K562 (cell line): ENCODE data around the gene HADH. TPM values are rescaled to one million over a fixed set of nuclear protein-coding genes. Genes with fewer than 3 reads are reported as not detected.

Experiments used
- ARHGAP35 ChIP-seq: fragments of 450-650 bp; IDR thresholded peaks from 2 replicates; pipeline ENCODE4 v1.6.1; 2018; ENCODE audit not compliant: partially characterized antibody
- CBX2 ChIP-seq: fragments of 200-600 bp; sonication (generic); IDR thresholded peaks from one replicate; pipeline ENCODE4 v1.6.1; 2012; ENCODE audit warnings: mild to moderate bottlenecking, low read length, inconsistent platforms; ENCODE audit not compliant: insufficient read depth, poor library complexity, severe bottlenecking
- ELK3 ChIP-seq: fragments of 450-650 bp; formaldehyde crosslinking; IDR thresholded peaks from 2 replicates; pipeline ENCODE4 v1.4.0; 2020; ENCODE audit warnings: mild to moderate bottlenecking
- HOXB6 ChIP-seq: fragments of 250-450 bp; sonication (Bioruptor Pico); IDR thresholded peaks from 2 replicates; pipeline ENCODE4 v1.5.1; 2022; ENCODE audit warnings: mild to moderate bottlenecking, borderline replicate concordance
- IRF2 ChIP-seq: sonication (generic); formaldehyde crosslinking; IDR thresholded peaks from 2 replicates; pipeline ENCODE4 v1.8.1; 2022; ENCODE audit warnings: mild to moderate bottlenecking, missing genetic modification reagents
- NONO ChIP-seq, 2 experiments: fragments of 200-400 bp in 1 of 2; fragments of 450-650 bp in 1 of 2; formaldehyde crosslinking in 1 of 2; IDR thresholded peaks; 2 replicates each; pipeline ENCODE4 v1.6.1; 2017; ENCODE audit warnings: low read depth in 2 of 2, mild to moderate bottlenecking in 2 of 2, moderate library complexity in 2 of 2, low read length in 1 of 2
- PCBP1 ChIP-seq: fragments of 200-400 bp; formaldehyde crosslinking; IDR thresholded peaks from 2 replicates; pipeline ENCODE4 v1.6.1; 2018; ENCODE audit warnings: mild to moderate bottlenecking, low read depth, low read length; ENCODE audit not compliant: poor library complexity, severe bottlenecking
- PHTF2 ChIP-seq: fragments of 250-450 bp; sonication (Bioruptor Pico); IDR thresholded peaks from 2 replicates; pipeline ENCODE4 v1.5.0; 2021; ENCODE audit warnings: mild to moderate bottlenecking
- ZNF232 ChIP-seq: sonication (generic); formaldehyde crosslinking; IDR thresholded peaks from 2 replicates; pipeline ENCODE4 v1.8.0; 2022; ENCODE audit warnings: mild to moderate bottlenecking, missing genetic modification reagents
- polyA plus RNA-seq, 8 experiments: library from polyadenylated mRNA; depleted of rRNA in 4 of 8; stranded (reverse) in 5 of 8; unstranded in 3 of 8; fragments of >200 nt; fragmentation: Nextera tagmentation in 2 of 8; fragmentation: Illumina TruSeq in 1 of 8; extraction: Ambion mirVana in 2 of 8; extraction: Trizol in 1 of 8; gene quantifications; 2 replicates each; pipeline versions ENCODE4 v1.2.1 to v1.2.3, GENCODE V29; 2011 to 2014; ENCODE audit warnings: inconsistent platforms in 1 of 8, missing spikeins in 1 of 8
- total RNA-seq, 7 experiments: library from RNA; depleted of rRNA in 6 of 7; stranded (reverse); fragments of >200 nt in 6 of 7; fragmentation: Illumina TruSeq in 2 of 7; extraction: Trizol in 2 of 7; gene quantifications; 2 replicates each; pipeline versions ENCODE4 v1.2.1 to v1.2.3, GENCODE V29; 2011 to 2021; ENCODE audit warnings: low replicate concordance in 1 of 7
- TF ChIP-seq, protein P1 (sequence below): sonication (generic); formaldehyde crosslinking; IDR thresholded peaks from 2 replicates; pipeline ENCODE4 v1.8.0; 2023; ENCODE audit warnings: missing genetic modification reagents, mild to moderate bottlenecking, borderline replicate concordance
- TF ChIP-seq, protein P2 (sequence below): sonication (generic); formaldehyde crosslinking; IDR thresholded peaks from 2 replicates; pipeline ENCODE4 v1.8.1; 2022; ENCODE audit warnings: missing genetic modification reagents
- TF ChIP-seq, protein P3 (sequence below): fragments of 250-450 bp; sonication (Bioruptor Pico); IDR thresholded peaks from 2 replicates; pipeline ENCODE4 v1.4.0; 2020; ENCODE audit warnings: mild to moderate bottlenecking, moderate library complexity
- TF ChIP-seq, protein P4 (sequence below): sonication (generic); formaldehyde crosslinking; IDR thresholded peaks from 2 replicates; pipeline ENCODE4 v1.8.0; 2022; ENCODE audit warnings: mild to moderate bottlenecking, missing genetic modification reagents

HADH gene
- total and polyA plus RNA-seq, 9 of the 15 experiments (the other 6 are each of a cell fraction or from before 2014, with no cell fraction given) = 9.4 to 73.3 (median 32.8) TPM

DNA sequence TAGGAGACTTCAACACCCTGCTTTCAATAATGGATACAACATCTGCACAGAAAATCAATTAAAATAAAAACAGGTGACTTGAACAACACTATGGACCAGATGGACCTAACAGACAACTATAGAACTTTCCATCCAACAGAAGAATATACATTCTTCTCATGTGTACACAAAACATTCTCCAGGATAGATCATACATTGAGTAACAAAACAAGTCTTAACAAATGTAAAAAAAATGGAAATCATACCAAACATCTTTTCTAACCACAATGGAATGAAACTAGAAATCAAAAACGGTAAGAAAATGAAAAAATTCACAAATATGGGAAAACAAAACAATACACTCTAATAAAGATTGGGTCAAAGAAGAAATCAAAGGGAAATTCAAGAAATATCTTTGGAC, 33.7 kb upstream of the HADH start (continued):
- TF ChIP-seq, protein P1, sequence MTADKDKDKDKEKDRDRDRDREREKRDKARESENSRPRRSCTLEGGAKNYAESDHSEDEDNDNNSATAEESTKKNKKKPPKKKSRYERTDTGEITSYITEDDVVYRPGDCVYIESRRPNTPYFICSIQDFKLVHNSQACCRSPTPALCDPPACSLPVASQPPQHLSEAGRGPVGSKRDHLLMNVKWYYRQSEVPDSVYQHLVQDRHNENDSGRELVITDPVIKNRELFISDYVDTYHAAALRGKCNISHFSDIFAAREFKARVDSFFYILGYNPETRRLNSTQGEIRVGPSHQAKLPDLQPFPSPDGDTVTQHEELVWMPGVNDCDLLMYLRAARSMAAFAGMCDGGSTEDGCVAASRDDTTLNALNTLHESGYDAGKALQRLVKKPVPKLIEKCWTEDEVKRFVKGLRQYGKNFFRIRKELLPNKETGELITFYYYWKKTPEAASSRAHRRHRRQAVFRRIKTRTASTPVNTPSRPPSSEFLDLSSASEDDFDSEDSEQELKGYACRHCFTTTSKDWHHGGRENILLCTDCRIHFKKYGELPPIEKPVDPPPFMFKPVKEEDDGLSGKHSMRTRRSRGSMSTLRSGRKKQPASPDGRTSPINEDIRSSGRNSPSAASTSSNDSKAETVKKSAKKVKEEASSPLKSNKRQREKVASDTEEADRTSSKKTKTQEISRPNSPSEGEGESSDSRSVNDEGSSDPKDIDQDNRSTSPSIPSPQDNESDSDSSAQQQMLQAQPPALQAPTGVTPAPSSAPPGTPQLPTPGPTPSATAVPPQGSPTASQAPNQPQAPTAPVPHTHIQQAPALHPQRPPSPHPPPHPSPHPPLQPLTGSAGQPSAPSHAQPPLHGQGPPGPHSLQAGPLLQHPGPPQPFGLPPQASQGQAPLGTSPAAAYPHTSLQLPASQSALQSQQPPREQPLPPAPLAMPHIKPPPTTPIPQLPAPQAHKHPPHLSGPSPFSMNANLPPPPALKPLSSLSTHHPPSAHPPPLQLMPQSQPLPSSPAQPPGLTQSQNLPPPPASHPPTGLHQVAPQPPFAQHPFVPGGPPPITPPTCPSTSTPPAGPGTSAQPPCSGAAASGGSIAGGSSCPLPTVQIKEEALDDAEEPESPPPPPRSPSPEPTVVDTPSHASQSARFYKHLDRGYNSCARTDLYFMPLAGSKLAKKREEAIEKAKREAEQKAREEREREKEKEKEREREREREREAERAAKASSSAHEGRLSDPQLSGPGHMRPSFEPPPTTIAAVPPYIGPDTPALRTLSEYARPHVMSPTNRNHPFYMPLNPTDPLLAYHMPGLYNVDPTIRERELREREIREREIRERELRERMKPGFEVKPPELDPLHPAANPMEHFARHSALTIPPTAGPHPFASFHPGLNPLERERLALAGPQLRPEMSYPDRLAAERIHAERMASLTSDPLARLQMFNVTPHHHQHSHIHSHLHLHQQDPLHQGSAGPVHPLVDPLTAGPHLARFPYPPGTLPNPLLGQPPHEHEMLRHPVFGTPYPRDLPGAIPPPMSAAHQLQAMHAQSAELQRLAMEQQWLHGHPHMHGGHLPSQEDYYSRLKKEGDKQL (CRISPR knock-in tag) = no peak
- TF ChIP-seq, protein P2, sequence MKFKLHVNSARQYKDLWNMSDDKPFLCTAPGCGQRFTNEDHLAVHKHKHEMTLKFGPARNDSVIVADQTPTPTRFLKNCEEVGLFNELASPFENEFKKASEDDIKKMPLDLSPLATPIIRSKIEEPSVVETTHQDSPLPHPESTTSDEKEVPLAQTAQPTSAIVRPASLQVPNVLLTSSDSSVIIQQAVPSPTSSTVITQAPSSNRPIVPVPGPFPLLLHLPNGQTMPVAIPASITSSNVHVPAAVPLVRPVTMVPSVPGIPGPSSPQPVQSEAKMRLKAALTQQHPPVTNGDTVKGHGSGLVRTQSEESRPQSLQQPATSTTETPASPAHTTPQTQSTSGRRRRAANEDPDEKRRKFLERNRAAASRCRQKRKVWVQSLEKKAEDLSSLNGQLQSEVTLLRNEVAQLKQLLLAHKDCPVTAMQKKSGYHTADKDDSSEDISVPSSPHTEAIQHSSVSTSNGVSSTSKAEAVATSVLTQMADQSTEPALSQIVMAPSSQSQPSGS (CRISPR knock-in tag) = no peak
- TF ChIP-seq ZNF232 = no peak
- TF ChIP-seq ARHGAP35 = no peak
- no peak for TF ChIP-seq PCBP1
- TF ChIP-seq, protein P3, sequence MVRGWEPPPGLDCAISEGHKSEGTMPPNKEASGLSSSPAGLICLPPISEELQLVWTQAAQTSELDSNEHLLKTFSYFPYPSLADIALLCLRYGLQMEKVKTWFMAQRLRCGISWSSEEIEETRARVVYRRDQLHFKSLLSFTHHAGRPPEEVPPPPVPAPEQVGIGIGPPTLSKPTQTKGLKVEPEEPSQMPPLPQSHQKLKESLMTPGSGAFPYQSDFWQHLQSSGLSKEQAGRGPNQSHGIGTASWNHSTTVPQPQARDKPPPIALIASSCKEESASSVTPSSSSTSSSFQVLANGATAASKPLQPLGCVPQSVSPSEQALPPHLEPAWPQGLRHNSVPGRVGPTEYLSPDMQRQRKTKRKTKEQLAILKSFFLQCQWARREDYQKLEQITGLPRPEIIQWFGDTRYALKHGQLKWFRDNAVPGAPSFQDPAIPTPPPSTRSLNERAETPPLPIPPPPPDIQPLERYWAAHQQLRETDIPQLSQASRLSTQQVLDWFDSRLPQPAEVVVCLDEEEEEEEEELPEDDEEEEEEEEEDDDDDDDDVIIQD (CRISPR knock-in tag) = no peak
- TF ChIP-seq CBX2 = no peak
- no peak for TF ChIP-seq NONO (IDR thresholded peaks at IDR 0.05; ENCODE audit: low read depth in 2 of 2, low read length in 1 of 2)
- no peak for TF ChIP-seq IRF2 (CRISPR knock-in tag)
- no peak for TF ChIP-seq PHTF2 (CRISPR knock-in tag)
- TF ChIP-seq, protein P4, sequence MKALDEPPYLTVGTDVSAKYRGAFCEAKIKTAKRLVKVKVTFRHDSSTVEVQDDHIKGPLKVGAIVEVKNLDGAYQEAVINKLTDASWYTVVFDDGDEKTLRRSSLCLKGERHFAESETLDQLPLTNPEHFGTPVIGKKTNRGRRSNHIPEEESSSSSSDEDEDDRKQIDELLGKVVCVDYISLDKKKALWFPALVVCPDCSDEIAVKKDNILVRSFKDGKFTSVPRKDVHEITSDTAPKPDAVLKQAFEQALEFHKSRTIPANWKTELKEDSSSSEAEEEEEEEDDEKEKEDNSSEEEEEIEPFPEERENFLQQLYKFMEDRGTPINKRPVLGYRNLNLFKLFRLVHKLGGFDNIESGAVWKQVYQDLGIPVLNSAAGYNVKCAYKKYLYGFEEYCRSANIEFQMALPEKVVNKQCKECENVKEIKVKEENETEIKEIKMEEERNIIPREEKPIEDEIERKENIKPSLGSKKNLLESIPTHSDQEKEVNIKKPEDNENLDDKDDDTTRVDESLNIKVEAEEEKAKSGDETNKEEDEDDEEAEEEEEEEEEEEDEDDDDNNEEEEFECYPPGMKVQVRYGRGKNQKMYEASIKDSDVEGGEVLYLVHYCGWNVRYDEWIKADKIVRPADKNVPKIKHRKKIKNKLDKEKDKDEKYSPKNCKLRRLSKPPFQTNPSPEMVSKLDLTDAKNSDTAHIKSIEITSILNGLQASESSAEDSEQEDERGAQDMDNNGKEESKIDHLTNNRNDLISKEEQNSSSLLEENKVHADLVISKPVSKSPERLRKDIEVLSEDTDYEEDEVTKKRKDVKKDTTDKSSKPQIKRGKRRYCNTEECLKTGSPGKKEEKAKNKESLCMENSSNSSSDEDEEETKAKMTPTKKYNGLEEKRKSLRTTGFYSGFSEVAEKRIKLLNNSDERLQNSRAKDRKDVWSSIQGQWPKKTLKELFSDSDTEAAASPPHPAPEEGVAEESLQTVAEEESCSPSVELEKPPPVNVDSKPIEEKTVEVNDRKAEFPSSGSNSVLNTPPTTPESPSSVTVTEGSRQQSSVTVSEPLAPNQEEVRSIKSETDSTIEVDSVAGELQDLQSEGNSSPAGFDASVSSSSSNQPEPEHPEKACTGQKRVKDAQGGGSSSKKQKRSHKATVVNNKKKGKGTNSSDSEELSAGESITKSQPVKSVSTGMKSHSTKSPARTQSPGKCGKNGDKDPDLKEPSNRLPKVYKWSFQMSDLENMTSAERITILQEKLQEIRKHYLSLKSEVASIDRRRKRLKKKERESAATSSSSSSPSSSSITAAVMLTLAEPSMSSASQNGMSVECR = no peak
- TF ChIP-seq ELK3 = no peak
- TF ChIP-seq HOXB6 (CRISPR knock-in tag) = no peak
